ENCODE measurements around the gene TELO2.

Gene TELO2

DNA sequence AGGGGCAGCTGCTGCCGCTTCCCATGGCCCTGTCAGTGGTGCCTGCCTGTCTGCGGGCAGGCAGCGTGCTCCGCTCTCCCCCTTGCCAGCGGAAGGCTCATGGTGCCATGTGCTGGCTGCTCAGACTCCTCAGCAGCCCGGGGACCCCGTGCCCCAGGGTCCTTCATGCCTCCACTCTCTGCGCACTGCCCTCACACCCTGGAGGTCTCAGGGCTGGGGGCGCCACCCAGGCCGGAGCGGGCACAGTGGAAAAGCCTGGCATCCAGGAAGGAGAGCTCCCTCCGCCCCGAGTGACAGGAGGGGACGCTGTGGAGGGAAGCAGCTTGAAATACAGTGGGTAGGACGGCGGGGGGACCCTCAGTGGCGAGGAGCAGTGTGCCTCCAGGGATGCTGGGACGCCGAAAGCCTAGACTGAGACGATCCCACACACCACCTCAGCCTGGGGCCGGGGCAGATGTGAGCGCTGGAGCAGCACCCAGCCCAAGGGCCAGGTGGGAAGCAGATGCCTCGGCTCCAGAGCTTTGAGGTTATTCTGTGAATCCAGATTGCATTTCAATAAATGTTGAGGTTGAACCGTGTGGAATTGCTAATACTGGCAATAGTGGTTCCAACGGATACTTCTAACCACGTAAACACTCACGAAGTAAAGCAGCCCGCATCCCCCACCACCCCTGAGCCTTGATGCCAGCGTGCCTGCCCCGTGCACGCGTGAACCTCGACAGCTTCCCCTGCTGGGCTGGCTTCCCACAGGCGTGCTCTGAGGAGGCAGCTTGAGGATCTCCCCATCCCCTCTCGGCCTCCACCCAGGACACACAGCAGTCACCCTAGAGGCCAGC, 46.8 kb downstream of the TELO2 start:
- H3K4me3 ChIP-seq (ENCODE audit: low read length), result no peak overlapping the region
- TF ChIP-seq, protein P1, sequence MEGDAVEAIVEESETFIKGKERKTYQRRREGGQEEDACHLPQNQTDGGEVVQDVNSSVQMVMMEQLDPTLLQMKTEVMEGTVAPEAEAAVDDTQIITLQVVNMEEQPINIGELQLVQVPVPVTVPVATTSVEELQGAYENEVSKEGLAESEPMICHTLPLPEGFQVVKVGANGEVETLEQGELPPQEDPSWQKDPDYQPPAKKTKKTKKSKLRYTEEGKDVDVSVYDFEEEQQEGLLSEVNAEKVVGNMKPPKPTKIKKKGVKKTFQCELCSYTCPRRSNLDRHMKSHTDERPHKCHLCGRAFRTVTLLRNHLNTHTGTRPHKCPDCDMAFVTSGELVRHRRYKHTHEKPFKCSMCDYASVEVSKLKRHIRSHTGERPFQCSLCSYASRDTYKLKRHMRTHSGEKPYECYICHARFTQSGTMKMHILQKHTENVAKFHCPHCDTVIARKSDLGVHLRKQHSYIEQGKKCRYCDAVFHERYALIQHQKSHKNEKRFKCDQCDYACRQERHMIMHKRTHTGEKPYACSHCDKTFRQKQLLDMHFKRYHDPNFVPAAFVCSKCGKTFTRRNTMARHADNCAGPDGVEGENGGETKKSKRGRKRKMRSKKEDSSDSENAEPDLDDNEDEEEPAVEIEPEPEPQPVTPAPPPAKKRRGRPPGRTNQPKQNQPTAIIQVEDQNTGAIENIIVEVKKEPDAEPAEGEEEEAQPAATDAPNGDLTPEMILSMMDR (conservative IDR thresholded peaks at IDR 0.05; ENCODE audit: low read depth, low read length), result no peak
- no peak for DNase-seq (ENCODE audit: low read depth)

DNA sequence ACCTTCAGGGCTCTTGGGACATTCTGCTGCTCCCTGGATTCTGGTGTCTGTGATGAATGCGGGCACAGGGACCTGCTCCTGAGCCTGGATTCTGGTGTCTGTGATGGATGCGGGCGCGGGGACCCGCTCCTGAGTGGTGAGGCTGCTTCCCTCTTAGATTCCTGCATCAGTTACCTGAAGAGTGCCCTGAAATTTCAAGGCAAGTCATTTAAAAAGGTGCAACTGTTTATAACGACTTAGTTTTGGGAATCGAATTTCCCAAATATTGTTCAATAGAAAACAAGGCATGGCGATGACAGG, 47.3 kb downstream of the TELO2 start:
- no peak for DNase-seq (ENCODE audit: low read depth)
- TF ChIP-seq, protein P1 (conservative IDR thresholded peaks at IDR 0.05; ENCODE audit: low read depth, low read length), result no peak
- H3K4me3 ChIP-seq (ENCODE audit: low read length), result no peak overlapping the region

GRCh38 chr16:1541293-1542165, 48.4 kb downstream of the TELO2 start:
- TF ChIP-seq, protein P1 (conservative IDR thresholded peaks at IDR 0.05; ENCODE audit: low read depth, low read length), result no peak
- no peak for DNase-seq (ENCODE audit: low read depth)
- H3K4me3 ChIP-seq (ENCODE audit: low read length), result no peak overlapping the region

DNA sequence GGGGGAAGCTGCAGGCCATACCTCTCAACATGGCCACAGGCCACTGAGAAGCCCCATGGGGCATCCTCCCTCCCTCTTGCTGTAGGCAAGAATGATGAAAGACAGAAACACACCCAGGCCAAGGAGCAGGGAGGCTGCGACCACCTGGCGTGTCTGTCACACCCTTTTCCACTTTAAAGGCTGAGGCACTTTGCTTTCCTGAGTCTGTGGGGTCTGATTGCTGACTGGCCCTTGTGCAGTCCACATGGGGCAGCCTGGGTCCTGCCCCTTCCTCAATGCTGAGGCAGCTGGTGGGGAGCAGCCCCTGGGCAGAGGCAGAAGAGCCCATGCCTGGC, 49.0 kb downstream of the TELO2 start:
- H3K4me3 ChIP-seq (ENCODE audit: low read length), result no peak overlapping the region
- TF ChIP-seq, protein P1 (conservative IDR thresholded peaks at IDR 0.05; ENCODE audit: low read depth, low read length), result no peak
- no peak for DNase-seq (ENCODE audit: low read depth)

DNA sequence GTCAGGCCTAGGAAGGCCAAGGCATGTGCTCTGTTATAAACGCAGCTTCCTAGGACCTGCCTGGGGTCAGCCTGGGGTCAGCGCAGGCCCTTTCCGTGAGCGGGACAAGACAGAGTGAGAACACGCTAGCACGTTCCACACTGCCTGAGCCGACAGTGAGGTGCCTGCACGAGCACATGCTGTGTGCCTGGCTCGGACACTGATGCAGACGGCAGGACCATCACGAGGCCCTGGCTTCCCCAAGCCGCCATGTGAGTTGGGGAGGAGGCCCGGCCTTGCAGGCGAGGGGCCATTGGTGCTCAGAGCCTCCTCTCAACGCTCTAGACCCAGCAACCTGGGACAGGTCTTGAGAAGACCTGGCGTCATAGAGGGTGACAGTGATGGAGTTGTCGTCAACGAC, 49.4 kb downstream of the TELO2 start:
- TF ChIP-seq, protein P1 (conservative IDR thresholded peaks at IDR 0.05; ENCODE audit: low read depth, low read length), result no peak
- no peak overlapping the region for H3K4me3 ChIP-seq (ENCODE audit: low read length)
- no peak for DNase-seq (ENCODE audit: low read depth)

DNA sequence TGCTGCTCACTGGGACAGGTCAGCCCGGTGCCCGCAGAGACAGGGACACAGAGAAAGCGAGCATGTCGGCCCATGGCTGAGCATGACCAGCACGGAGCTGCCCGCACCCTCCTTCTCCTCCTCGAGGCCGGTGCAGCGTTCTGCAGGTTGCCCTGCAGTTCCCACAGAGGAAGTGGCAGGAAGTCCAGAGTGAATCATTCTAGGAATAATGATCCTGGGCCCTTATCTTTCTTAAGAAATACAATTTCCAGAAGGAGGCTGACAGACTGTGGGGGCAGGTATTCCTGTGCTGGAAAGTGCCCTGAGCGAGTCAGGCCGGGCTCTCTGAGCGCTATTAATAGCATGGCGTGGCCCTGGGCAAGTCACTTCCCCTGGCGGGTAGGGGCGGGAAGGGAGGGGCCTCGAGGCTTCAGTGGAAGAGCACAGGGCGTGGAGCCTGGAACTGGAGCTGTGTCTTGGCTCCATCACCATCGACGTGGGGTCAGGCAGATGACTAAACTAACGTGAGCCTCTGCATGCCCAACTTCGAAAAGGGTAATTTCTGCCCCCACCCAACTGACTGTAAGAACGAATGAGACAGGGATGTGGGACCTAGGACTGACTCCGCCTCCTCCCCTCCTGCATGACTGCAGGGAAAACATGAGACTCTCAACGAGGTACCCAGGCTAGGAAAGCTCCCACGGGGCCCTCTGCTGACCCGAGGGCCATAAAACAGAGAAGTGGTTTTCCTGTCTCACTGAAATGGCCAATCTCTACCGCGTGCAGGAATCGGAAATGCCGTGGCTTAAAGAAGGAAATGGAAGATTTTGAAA, 50.1 kb downstream of the TELO2 start:
- H3K4me3 ChIP-seq (ENCODE audit: low read length), result no peak overlapping the region
- DNase-seq (ENCODE audit: low read depth), result peak; percentile 3
- TF ChIP-seq, protein P1 (conservative IDR thresholded peaks at IDR 0.05; ENCODE audit: low read depth, low read length), result no peak
